Anterior cingulate cortex (tissue), 58 donors: ENCODE results near the gene SEMA7A.
"Not testable (repeated sequence)": the region's sequence is repeated elsewhere in the genome, so short reads cannot be mapped to it uniquely, and the experiment has no call there.

Experiments used
- DNase-seq, 58 donors: peaks; one replicate each; lab custom pipeline; 2025; lab: John Stamatoyannopoulos, UW

SEMA7A gene, protein sequence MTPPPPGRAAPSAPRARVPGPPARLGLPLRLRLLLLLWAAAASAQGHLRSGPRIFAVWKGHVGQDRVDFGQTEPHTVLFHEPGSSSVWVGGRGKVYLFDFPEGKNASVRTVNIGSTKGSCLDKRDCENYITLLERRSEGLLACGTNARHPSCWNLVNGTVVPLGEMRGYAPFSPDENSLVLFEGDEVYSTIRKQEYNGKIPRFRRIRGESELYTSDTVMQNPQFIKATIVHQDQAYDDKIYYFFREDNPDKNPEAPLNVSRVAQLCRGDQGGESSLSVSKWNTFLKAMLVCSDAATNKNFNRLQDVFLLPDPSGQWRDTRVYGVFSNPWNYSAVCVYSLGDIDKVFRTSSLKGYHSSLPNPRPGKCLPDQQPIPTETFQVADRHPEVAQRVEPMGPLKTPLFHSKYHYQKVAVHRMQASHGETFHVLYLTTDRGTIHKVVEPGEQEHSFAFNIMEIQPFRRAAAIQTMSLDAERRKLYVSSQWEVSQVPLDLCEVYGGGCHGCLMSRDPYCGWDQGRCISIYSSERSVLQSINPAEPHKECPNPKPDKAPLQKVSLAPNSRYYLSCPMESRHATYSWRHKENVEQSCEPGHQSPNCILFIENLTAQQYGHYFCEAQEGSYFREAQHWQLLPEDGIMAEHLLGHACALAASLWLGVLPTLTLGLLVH

DNA sequence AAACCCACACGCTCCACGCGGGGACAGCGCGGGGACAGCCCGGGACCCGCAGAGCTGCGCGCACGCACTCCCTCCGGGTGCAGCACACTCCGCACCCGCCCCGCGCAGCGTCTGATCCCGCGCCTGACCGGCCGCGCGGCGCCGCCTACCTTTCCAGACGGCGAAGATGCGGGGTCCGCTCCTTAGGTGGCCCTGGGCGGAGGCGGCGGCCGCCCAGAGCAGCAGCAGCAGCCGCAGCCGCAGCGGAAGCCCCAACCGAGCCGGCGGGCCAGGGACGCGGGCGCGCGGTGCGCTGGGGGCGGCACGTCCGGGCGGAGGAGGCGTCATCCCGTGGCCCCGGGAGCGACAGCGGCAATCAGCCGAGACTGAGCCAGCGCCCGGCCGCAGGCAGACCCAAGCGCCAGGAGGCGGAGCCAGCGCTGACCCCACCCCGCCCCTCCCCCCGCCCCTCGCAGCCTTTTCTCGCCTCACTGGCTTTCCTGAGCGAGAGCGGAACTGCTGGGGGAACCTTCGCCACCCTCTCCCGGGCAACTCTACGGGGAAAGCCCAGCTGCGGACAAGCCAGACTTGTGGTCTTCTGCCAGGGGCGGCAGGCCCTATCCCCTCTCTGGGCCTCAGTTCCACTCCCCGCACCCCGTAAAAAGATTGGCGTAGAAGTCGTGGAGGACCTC, at the start of gene SEMA7A:
SEMA7A (minus strand) TSS at position 367 of the 671 bp plus-strand sequence; CDS start at position 327, 40 bp downstream.
- DNase-seq = peak in 57 of 58 donors; percentile 39 to 92 (median 85)

DNA sequence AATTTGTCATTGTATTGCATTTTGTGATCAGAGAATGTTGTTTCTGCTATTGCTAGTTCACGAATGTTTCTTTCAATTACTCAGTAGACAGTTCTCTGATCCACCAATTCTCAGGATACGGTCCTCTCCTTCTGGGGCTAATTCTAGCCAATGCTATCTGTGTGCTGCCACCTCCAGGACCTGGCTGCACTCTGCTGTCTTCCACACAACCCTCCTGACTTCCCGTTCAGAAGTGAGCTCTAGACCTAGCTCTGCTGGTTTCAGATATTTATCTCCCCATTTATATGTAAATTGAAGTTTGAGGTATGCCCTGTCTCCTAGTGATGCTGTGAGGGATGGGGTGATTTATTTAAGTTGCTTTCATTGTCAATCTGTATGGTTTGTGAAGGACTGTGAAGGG, 48.9 kb upstream of the SEMA7A start:
- no peak for DNase-seq

DNA sequence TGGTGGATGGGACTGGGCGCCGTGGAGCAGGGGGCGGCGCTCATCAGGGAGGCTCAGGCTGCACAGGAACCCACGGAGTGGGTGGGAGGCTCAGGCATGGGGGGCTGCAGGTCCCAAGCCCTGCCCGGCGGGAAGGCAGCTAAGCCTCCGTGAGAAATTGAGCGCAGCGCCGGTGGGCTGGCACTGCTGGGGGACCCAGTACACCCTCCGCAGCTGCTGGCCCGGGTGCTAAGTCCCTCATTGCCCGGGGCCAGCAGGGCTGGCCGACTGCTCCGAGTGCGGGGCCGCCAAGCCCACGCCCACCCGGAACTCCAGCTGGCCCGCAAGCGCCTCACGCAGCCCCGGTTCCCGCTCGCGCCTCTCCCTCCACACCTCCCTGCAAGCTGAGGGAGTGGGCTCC, 46.6 kb upstream of the SEMA7A start:
- not testable (repeated sequence) for DNase-seq

DNA sequence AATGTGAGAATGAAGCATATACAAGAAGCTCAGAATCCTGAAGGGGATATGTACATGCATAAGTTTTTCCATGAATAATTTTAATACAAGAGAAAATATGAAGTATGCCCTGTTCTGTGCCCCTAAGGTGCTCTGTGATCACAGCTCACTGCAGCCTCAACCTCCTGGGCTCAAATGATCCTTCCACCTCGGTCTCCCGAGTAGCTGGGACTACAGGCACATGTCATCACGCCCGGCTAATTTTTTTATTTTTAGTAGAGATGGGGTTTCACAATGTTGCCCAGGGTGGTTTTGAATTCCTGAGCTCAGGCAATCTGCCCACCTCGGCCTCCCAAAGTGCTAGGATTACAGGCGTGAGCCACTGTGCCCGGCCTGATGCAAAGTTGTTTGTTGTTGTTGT, 37.9 kb upstream of the SEMA7A start:
- not testable (repeated sequence) for DNase-seq

DNA sequence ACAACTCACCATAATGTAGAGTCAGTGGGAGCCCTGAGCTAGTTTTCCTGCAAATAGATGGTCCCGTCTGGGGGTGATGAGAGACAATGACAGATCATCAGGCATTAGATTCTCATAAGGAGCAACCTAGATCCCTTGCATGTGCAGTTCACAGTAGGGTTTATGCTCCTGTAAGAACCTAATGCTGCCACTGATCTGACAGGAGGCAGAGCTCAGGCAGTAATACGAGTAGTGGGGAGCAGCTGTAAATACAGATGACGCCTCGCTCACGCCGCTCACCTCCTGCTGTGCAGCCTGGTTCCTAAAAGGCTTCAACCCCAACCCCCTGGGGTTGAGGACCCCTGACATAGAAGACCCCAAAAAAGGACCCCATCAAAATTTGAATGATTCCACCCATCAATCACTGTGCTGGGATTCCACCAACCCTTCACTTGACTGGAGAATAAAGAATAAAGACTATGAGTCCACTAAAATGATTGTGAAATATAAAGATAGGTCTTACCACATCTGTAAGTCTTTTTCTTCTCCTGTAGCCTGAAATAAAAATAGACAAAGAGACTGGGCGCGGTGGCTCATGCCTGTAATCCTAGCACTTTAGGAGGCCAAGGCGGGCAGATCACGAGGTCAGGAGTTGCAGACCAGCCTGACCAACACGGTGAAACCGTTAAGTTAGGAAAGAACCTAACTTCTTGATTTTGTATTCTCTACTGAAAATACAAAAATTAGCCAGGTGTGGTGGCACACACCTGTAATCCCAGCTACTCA, 37.1 kb upstream of the SEMA7A start:
- no peak for DNase-seq

DNA sequence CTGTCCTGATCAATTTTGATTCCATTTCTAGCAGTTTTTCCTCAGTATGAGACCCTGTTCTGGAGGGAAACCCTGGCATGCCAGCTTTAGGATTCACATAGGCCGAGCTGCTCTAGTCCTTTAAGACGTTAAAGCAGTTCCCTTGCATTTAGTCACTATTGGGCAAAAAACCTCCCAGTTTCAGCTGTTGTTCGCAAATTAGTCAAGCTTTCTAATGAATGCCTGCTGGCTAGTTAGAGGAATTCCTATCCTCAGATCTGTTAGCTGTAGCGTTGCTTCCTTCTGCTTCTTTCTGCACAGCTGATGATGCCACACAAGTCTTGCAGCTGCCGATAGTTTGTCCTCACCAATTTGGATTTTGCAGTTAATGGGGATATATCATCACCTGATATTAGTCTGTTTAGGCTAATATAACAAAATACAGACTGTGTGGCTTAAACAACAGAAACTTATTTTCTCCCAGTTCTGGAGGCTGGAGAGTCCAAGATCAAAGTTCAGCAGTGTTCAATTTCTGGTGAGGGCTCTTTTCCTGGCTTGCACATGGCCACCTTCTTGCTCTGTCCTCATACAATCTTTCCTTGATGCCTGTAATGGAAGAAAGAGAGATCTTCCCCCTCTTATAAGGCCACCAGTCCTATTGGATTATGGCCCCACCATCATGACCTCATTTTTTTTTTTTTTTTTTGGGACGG, 34.7 kb upstream of the SEMA7A start:
- DNase-seq = no peak

DNA sequence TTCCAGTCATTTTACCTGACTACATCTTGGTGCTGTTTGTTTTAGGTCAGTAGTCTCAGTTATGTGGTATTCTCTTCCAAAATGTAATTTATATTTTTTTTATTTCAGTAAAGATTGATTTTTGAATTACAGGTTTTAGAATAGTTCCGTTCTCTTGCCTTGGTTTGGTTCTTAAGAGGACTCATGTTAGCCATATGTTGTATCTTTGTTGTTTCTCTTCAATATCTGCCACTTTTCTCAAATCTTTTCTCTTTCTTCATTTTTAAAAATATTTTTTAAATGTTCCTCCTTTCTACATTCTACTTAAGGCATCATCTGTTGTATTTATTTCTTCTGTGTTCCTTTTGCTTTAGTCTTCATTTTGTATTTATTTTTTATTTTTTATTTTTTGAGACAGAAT, 32.8 kb upstream of the SEMA7A start:
- no peak for DNase-seq

DNA sequence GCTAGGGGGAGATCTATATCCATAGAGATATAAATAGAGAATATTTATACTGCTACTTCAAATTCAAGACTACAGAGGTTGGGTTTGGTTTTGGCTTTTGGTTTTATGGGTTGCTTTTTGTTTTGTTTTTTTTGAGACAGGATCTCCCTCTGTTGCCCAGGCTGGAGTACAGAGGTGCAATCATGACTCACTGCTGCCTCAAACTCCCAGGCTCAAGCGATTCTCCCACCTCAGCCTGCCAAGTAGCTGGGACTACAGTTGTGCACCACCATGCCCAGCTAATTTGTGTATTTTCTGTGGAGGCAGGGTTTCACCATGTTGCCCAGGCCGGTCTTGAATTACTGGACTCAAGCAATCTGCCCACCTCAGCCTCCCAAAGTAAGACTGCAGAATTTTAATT, 31.1 kb upstream of the SEMA7A start:
- DNase-seq = no peak

DNA sequence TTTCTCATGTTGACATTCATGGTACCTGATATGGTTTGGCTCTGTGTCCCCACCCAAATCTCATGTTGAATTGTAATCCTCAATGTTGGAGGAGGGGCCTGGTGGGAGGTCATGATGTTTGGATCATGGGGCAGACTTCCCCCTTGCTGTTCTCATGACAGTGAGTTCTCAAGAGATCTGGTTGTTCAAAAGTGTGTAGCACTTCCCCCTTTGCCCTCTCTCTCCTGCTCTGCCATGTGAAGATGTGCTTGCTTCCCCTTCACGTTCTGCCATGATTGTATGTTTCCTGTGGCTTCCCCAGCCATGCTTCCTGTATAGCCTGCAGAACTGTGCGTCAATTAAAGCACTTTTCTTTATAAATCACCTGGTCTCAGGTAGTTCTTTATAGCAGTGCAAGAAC, 30.5 kb upstream of the SEMA7A start:
- DNase-seq = no peak

DNA sequence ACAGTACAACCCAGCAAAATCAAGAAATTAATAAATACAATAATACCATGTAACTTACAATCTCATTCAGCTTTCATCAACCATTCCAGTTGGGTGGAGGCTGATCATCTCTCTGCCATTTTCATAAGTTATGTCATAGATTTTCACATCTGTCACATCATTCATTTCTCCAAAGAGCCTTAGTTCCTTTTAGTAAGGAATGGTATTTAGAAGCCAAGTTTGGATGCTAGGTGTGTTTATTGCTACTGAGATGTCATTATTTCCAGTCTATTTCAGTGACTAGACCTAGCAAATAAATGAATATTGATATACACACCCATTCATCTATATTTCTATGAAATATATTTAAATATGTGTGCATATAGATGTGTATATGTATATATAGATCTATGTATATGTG, 29.9 kb upstream of the SEMA7A start:
- no peak for DNase-seq

DNA sequence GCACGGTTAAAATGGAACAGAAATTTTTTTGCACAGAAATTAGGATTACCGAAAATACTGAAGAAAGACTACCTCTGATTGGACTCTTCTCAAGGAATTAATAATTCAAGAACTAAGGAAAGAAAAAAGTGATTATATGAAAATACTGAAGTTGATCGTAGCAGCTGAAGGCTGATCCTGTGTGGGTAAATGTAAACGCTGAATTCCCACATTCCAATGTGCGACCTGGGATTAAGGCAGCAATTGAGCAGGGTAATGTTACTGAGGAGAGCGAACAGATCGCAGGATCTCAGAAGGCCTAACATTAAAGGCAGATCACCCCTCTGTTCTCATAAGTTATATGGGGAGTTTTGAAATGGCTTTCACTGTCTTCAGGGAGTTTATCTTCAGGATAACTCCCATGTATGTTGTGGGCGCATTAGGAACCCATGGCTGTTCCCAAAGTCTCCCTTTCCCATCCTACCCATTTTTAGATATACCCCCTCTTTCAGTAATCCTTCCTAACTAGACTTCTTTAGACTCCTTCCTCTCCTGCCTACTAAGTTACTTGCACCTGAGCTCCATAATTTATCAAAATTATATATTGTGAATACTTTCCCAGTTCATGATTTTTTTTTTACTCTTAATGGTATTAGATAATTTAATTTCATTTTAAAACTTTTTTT, 28.2 kb upstream of the SEMA7A start:
- no peak for DNase-seq

DNA sequence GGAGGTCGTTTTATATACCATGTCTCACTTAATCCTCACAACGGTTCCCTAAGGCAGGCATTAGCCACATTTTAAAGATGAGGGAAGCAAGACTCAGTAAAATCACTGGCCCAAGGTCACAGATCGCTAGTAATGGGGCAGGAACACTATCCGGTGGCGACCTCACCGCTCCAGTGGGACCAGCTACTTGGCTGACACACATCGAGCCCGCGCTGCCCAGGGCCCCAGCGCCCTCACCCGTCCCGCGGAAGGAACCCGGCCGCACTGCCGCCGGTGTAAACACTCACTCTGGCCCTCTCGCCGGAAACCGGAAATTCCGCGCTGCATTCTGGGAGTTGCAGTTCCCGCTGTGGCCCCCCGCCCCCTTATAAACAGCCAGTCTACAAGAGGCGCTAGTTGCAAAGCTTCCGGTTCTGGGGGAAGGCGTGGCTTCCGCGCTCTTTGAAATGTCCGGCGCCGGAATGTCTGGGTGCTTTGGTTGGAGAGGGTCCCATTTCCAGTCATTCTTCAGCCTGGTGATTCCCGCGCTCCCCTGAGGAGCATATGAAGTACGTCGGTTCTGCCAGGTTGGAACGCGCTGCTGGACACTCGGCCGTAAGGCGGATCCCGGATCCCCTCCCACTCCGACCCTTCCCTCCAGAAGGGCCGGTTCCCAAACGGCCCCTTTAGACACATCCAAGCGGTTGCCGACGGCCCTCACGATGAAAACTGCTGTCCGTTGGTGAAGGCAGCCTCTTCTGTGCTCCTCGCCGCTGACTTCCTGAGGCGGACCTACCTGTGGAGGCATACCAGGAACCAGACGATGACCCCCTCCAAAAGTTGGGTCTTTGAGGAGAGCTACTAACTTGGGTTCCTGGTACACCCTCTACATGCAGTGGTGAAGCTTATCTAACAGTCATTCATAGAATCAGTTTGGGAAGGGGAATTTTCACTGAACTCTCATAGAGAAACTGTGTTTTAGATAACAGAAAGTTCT, 27.4 kb upstream of the SEMA7A start, which contains the start of gene UBL7:
UBL7 (minus strand) TSS at position 290 of the 976 bp plus-strand sequence. CDS start 2,293 bp downstream, outside the sequence.
- peak; percentile 30 to 98 (median 94) for DNase-seq

DNA sequence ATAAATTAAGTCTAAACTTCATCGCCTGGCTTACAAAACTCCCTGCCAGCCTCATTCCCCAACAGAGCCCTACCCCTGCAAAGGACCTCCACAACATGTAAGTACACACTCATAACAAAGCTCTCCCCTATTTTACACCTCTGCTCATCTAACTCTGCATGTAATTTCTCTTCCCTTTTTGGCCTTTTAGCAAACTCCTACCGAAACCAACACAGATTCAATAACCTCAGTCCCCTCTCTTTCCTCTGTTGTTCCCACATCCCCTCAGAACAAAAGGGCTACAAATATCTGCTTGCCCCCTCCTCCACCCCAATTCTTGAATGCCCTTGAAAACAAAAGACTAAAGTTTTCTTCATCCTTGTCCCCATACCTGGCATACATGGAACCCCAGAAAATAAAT, 26.5 kb upstream of the SEMA7A start:
- DNase-seq = no peak

DNA sequence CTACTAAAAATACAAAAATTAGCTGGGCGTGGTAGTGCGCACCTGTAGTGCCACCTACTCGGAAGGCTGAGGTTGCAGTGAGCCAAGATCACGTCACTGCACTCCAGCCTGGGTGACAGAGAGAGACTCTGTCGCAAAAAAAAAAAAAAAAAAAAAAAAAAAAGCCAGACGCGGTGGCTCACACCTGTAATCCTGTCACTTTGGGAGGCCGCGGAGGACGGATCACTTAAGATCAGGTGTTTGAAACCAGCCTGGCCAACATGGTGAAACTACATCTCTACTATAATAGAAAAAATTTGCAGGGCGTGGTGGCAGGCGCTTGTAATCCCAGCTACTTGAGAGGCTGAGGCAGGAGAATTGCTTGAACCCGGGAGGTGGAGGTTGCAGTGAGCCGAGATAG, 26.0 kb upstream of the SEMA7A start:
- not testable (repeated sequence) for DNase-seq

DNA sequence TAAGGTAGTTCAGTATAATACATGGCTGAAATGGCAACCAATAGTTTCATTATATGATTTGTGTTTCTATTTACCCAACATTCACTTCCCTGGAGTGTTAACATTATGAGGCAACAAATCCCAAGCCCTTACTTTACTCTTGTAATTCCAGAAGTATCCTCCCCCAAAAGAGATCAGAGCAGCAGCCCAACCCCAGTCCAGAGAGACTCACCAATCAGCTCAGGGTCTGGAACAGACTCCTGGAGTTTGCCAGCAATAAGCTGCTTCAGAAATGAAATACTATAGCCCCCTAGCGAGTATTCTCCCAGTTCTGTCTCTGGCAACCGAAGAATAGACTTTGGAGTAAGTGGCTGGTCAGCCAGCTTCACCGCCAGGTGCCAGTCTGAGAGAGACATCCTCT, 24.7 kb upstream of the SEMA7A start:
- DNase-seq = no peak

DNA sequence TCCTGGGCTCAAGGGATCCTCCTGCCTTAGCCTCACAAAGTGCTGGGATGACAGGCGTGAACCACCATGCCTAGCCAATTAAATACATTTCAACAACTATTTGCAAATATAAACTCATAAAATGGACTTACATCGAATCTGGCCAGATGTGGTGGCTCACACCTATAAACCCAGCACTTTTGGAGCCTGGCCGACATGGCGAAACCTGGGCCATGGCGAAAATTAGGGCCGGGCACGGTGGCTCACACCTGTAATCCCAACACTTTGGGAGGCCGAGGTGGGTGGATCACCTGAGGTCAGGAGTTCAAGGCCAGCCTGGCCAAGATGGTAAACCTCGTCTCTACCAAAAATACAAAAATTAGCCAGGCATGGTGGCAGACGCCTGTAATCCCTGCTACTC, 23.3 kb upstream of the SEMA7A start:
- not testable (repeated sequence) for DNase-seq

DNA sequence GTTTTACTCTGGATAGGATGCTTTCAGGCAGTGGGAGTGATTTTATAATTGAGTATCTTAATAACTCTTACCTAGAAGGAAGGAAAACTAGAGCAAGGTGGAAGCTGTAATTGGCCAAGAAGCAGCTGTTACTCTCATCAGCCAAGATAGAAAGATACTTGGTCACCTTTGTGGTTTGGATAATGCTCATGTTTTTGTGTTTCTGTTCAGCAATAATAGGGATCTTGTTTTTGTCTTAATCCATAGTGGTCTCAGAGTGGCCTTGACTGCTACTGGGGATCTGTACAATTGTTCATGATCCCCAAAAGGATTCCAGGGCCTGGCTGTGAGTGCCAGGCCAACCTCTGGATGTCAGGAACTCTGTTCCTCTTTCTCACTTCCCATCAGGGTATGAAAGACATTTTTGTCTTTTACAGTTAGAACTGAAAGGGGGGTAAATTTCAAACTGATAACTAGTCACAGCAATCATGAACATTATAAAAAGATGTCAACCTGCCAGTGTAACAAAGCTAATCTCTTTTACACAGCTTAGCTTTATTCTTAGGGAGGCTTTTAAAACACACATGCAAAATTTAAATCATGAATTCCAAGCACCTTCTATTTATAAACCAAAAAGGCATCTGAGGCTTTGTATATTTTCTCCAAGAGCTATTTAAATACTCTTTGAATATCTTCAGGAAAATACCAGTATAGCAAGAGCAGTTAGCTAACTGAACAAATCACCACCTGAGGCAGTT, 21.2 kb upstream of the SEMA7A start:
- no peak for DNase-seq
